Gastrocnemius medialis (tissue), 4 donors: ENCODE measurements around the gene CCHCR1. TPM values are rescaled to one million over a fixed set of nuclear protein-coding genes. Genes with fewer than 3 reads are reported as not detected.

Experiments used
- ATAC-seq, 2 donors: fragments of 150-250 bp; one replicate each; pipeline ENCODE4 v1.9.1; 2016
- DNase-seq, 2 donors: peaks; one replicate each; pipeline ENCODE4 v3.0.0-alpha.2; 2019
- H3K27ac ChIP-seq, 4 donors: fragments of 200-600 bp; sonication (generic); 1 replicate in 1 of 4; 2 replicates in 3 of 4; pipeline ENCODE4 v1.5.1; 2016 to 2018; ENCODE audit warnings: mild to moderate bottlenecking in 2 of 4, moderate library complexity in 1 of 4
- H3K27me3 ChIP-seq, 3 donors: fragments of 200-600 bp; sonication (generic) in 2 of 3; 1 replicate in 1 of 3; 2 replicates in 2 of 3; pipeline versions ENCODE4 v1.5.1 to v1.6.0; 2016 to 2019; ENCODE audit warnings: mild to moderate bottlenecking in 1 of 3, moderate library complexity in 1 of 3
- H3K36me3 ChIP-seq, 2 donors: fragments of 200-600 bp; sonication (generic) in 1 of 2; one replicate each; pipeline ENCODE4 v1.5.1; 2017 to 2018
- H3K4me1 ChIP-seq, 2 donors: fragments of 200-600 bp; sonication (generic) in 1 of 2; one replicate each; pipeline ENCODE4 v1.5.1; 2016 to 2017; ENCODE audit warnings: mild to moderate bottlenecking in 2 of 2
- H3K4me3 ChIP-seq, 4 donors: fragments of 200-600 bp; sonication (generic) in 3 of 4; 1 replicate in 1 of 4; 2 replicates in 3 of 4; pipeline ENCODE4 v1.5.1; 2016 to 2019; ENCODE audit warnings: mild to moderate bottlenecking in 2 of 4
- H3K9me3 ChIP-seq, 3 donors: fragments of 200-600 bp; sonication (generic) in 2 of 3; 1 replicate in 1 of 3; 2 replicates in 2 of 3; pipeline ENCODE4 v1.5.1; 2016 to 2019
- POLR2A ChIP-seq, 2 donors: fragments of 450-650 bp; IDR thresholded peaks; one replicate each; pipeline ENCODE4 v1.6.1; 2017; ENCODE audit warnings: antibody characterized with exemption in 2 of 2, mild to moderate bottlenecking in 2 of 2, moderate library complexity in 2 of 2
- in situ Hi-C, 4 donors: fragments of 200-750 bp; cut with MboI; loops; one replicate each; pipeline versions ENCODE4 v1.15.0 to v1.8.0; 2017; ENCODE audit warnings: low sequenced_read_pairs in 4 of 4
- intact Hi-C: fragments of 100-400 bp; cut with DNase I; formaldehyde crosslinking; loops from one replicate; pipeline ENCODE4 v1.15.1; 2023; ENCODE audit warnings: low total_unique reads
- total RNA-seq, 4 donors: library from RNA; depleted of rRNA; stranded (reverse); fragments of >200 nt; gene quantifications; one replicate each; pipeline versions ENCODE4 v1.1.0 to v1.2.3, GENCODE V29; 2016
- TF ChIP-seq, protein P1 (sequence below), 5 experiments: fragments of 450-650 bp in 3 of 5; fragments of 200-600 bp in 2 of 5; sonication (generic) in 2 of 5; IDR thresholded peaks in 4 of 5; conservative IDR thresholded peaks in 1 of 5; 1 replicate in 4 of 5; 2 replicates in 1 of 5; pipeline ENCODE4 v1.5.1; 2016 to 2019; ENCODE audit warnings: antibody characterized with exemption in 5 of 5, mild to moderate bottlenecking in 3 of 5, moderate library complexity in 3 of 5

Gene CCHCR1
- total RNA-seq, 4 donors from 2014 or later: 4.9 to 34.3 (median 7.7) TPM

DNA sequence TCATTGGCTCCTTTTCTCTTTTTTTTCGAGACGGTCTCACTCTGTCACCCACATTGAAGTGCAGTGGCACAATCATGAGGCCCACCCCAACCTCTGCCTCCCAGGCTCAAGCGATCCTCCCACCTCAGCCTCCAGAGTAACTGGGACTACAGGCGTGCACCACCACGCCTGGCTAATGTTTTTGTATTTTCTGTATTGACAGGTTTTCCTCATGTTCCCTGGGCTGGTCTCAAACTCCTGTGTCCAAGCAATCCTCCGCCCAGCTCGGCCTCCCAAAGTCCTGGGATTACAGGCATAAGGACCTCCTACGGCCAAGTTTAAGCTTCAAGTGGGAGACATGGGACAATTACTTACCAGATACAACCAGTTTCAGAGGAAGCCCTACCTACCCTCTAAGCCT is 22.3 kb upstream of the CCHCR1 start:
- Histone ChIP-seq H3K36me3 (no peaks in the 10 kb centered on the region), H3K9me3 (no peaks in the 10 kb centered on the region), H3K4me1 (peaks cover 0 to under 1% of the 10 kb centered on the region in 2 donors), H3K27me3 (no peaks in the 10 kb centered on the region), H3K27ac (peak overlapping the region in 1 of 4 donors; percentile 67), H3K4me3 (peak overlapping the region in 3 of 4 donors; percentile 3 to 49 (median 43))
- no peak for TF ChIP-seq POLR2A (IDR thresholded peaks at IDR 0.05)
- TF ChIP-seq, protein P1, sequence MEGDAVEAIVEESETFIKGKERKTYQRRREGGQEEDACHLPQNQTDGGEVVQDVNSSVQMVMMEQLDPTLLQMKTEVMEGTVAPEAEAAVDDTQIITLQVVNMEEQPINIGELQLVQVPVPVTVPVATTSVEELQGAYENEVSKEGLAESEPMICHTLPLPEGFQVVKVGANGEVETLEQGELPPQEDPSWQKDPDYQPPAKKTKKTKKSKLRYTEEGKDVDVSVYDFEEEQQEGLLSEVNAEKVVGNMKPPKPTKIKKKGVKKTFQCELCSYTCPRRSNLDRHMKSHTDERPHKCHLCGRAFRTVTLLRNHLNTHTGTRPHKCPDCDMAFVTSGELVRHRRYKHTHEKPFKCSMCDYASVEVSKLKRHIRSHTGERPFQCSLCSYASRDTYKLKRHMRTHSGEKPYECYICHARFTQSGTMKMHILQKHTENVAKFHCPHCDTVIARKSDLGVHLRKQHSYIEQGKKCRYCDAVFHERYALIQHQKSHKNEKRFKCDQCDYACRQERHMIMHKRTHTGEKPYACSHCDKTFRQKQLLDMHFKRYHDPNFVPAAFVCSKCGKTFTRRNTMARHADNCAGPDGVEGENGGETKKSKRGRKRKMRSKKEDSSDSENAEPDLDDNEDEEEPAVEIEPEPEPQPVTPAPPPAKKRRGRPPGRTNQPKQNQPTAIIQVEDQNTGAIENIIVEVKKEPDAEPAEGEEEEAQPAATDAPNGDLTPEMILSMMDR (IDR thresholded peaks at IDR 0.05 in 4 of 5, conservative IDR thresholded peaks at IDR 0.05 in 1 of 5): no peak
- ATAC-seq: no peak
- in situ Hi-C loops: no loop called here
- no peak for DNase-seq
- intact Hi-C loops: no loop called here

DNA sequence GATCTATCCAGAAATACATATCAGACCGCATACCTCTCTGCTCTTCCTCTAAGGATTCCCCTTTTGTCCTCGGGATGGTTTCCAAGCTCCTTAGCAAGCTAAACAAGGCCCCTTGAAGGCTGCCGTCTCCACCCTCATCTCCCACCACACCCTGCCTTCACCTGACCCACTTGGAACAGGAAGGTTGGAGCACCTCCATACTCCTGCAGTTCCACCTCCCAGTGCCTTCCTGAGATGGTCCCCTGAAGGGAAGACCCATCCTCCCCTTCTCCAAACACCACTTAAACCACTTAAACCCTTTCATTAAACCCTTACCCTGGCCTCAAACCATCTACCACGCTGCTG is 21.4 kb upstream of the CCHCR1 start:
- H3K9me3 ChIP-seq: no peaks in the 10 kb centered on the region
- DNase-seq (no peak), ATAC-seq (no peak)
- in situ Hi-C loops (no loop called here), intact Hi-C loops (no loop called here)
- no peak for TF ChIP-seq POLR2A (IDR thresholded peaks at IDR 0.05)
- TF ChIP-seq, protein P1 (IDR thresholded peaks at IDR 0.05 in 4 of 5, conservative IDR thresholded peaks at IDR 0.05 in 1 of 5): no peak
- H3K36me3 ChIP-seq: no peaks in the 10 kb centered on the region
- no peaks in the 10 kb centered on the region for H3K4me1 ChIP-seq
- no peak overlapping the region for H3K27ac ChIP-seq
- no peak overlapping the region for H3K4me3 ChIP-seq
- no peaks in the 10 kb centered on the region for H3K27me3 ChIP-seq

DNA sequence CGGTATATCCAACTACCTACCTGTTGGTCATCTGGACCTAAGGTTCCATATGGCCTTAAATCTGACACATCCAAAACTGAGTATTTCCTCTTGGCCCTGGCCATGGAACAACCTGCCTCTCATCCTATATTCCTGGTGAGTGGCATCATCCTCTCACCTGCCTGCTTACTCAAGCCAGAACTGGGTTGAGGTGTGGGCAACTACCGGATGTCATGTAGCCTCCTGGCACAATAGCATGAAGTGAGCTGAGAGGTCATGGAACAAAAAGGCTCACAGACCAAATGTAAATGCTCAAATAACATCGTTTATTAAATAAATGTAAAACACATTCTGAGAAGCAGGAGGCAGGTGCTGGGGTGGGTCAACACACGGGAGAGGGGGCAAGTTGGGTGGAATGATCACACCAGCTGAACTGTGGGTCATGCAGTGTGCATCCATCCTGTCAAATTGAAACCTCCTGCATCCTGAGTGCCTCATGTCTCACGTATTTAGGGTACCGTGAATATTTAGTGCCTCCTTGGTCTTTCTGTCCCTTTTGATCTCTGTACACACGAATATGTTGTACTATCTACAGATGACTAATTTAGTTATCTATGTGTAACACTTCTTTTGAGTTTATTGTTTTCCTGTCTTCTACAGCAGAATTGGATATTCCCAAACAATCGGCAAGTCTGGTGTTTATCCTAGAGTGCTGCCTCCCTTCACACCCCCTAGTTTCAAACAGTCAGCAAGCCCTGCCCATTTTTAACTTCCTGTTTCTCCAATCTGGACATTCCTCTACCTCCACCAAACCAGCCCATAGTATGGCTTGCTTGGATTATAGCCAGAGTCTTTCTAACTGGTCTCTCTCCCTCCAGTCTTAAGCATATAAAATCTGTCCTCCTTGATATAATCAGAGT is 20.8 kb upstream of the CCHCR1 start:
- ATAC-seq: no peak
- no peak for DNase-seq
- intact Hi-C loops: no loop called here
- Histone ChIP-seq H3K4me3 (no peak overlapping the region), H3K4me1 (no peaks in the 10 kb centered on the region), H3K27ac (no peak overlapping the region), H3K27me3 (no peaks in the 10 kb centered on the region), H3K36me3 (no peaks in the 10 kb centered on the region), H3K9me3 (no peaks in the 10 kb centered on the region)
- in situ Hi-C loops: no loop called here
- TF ChIP-seq, protein P1 (IDR thresholded peaks at IDR 0.05 in 4 of 5, conservative IDR thresholded peaks at IDR 0.05 in 1 of 5): no peak
- TF ChIP-seq POLR2A (IDR thresholded peaks at IDR 0.05): no peak

DNA sequence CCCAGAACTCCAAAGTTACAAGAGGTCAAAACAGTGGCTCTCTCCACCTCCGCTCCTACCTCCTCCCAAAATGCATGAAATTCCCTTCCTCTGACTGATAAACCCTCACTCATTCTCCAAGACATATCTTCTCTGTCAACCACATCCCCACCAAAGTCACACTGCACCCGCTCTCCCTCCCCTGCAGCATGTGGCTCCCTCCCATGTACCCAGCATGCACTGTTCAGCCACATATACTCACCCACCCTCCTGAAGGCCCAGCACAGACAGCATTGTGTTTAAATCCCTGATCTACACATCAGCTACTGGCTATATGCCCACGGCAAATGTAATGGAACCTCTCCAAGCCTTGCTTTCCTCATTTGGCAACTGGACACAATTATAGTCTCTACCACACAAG is 18.4 kb upstream of the CCHCR1 start:
- Histone ChIP-seq H3K27me3 (no peaks in the 10 kb centered on the region), H3K27ac (no peak overlapping the region), H3K36me3 (no peaks in the 10 kb centered on the region), H3K4me1 (no peaks in the 10 kb centered on the region), H3K4me3 (no peak overlapping the region), H3K9me3 (no peaks in the 10 kb centered on the region)
- intact Hi-C loops: no loop called here
- DNase-seq: no peak
- in situ Hi-C loops: no loop called here
- no peak for ATAC-seq
- no peak for TF ChIP-seq POLR2A (IDR thresholded peaks at IDR 0.05)
- TF ChIP-seq, protein P1 (IDR thresholded peaks at IDR 0.05 in 4 of 5, conservative IDR thresholded peaks at IDR 0.05 in 1 of 5): no peak
